G401 (cell line): ENCODE data around the gene ULK4. TPM values are rescaled to one million over a fixed set of nuclear protein-coding genes. Genes with fewer than 3 reads are reported as not detected.

Source experiments
- DNase-seq: peaks from one replicate; pipeline ENCODE4 v3.0.0-alpha.2; 2015; ENCODE audit warnings: low spot score
- in situ Hi-C: cut with HindIII; loops from 2 replicates; pipeline ENCODE4 v1.10.0; 2016; ENCODE audit warnings: low sequenced_read_pairs, mixed read lengths
- total RNA-seq: library from RNA; depleted of rRNA; stranded (reverse); fragments of >200 nt; shearing (Covaris generic); gene quantifications from 2 replicates; pipeline ENCODE4 v1.2.3, GENCODE V29; 2014

ULK4 gene
- total RNA-seq, 1 experiment from 2014 or later = 25.4 TPM

GRCh38 chr3:41239587-41239986, 722.3 kb downstream of the ULK4 start:
- in situ Hi-C loops = no loop called here
- no peak for DNase-seq

- in situ Hi-C loops = no loop called here
- DNase-seq = no peak
Measured at GRCh38 chr3:41237907-41238306, 724.0 kb downstream of the ULK4 start.

- DNase-seq = no peak
- in situ Hi-C loops = no loop called here
Measured at GRCh38 chr3:41236228-41236627, 725.7 kb downstream of the ULK4 start.

GRCh38 chr3:41234823-41235721, 726.8 kb downstream of the ULK4 start:
- in situ Hi-C loops = no loop called here
- no peak for DNase-seq

- DNase-seq = no peak
- in situ Hi-C loops = no loop called here
Measured at GRCh38 chr3:41224120-41224806, 737.6 kb downstream of the ULK4 start.

- in situ Hi-C loops = no loop called here
- no peak for DNase-seq
Measured at GRCh38 chr3:41223691-41224090, 738.2 kb downstream of the ULK4 start.

- in situ Hi-C loops = no loop called here
- no peak for DNase-seq
Measured at GRCh38 chr3:41223078-41223477, 738.8 kb downstream of the ULK4 start.

- no peak for DNase-seq
- in situ Hi-C loops = no loop called here
Measured at GRCh38 chr3:41222501-41222900, 739.4 kb downstream of the ULK4 start.

- in situ Hi-C loops = no loop called here
- no peak for DNase-seq
Measured at GRCh38 chr3:41222012-41222411, 739.9 kb downstream of the ULK4 start.

- no peak for DNase-seq
Measured at GRCh38 chr3:41220906-41221677, 740.8 kb downstream of the ULK4 start.

GRCh38 chr3:41219424-41219823, 742.5 kb downstream of the ULK4 start:
- no peak for DNase-seq
- in situ Hi-C loops = no loop called here

More at GRCh38 chr3:41220906-41221677, 740.8 kb downstream of the ULK4 start:
- in situ Hi-C loops = no loop called here

GRCh38 chr3:41216993-41217392, 744.9 kb downstream of the ULK4 start:
- no peak for DNase-seq
- in situ Hi-C loops = no loop called here

GRCh38 chr3:41216422-41216821, 745.5 kb downstream of the ULK4 start:
- no peak for DNase-seq
- in situ Hi-C loops = no loop called here

- DNase-seq = no peak
- in situ Hi-C loops = no loop called here
Measured at GRCh38 chr3:41213588-41213987, 748.3 kb downstream of the ULK4 start.

- in situ Hi-C loops = no loop called here
- no peak for DNase-seq
Measured at GRCh38 chr3:41212088-41212487, 749.8 kb downstream of the ULK4 start.

GRCh38 chr3:41210966-41211365, 750.9 kb downstream of the ULK4 start:
- DNase-seq = no peak
- in situ Hi-C loops = no loop called here

GRCh38 chr3:41209646-41210045, 752.3 kb downstream of the ULK4 start:
- DNase-seq = no peak
- in situ Hi-C loops = no loop called here

- in situ Hi-C loops = no loop called here
- DNase-seq = no peak
Measured at GRCh38 chr3:41208507-41209220, 753.2 kb downstream of the ULK4 start.

GRCh38 chr3:41207355-41207754, 754.5 kb downstream of the ULK4 start:
- no peak for DNase-seq
- in situ Hi-C loops = no loop called here
